WTC11 (cell line): ENCODE results near the gene ARHGAP30. TPM values are rescaled to one million over a fixed set of nuclear protein-coding genes. Genes with fewer than 3 reads are reported as not detected.

Experiments used
- ATAC-seq: fragments of 200-7000 bp; cut with Tn5 transposase; 2 replicates; pipeline ENCODE4 v1.10.0; 2021; ENCODE audit warnings: mild to moderate bottlenecking, moderate library complexity
- CTCF ChIA-PET: fragments of 300-600 bp; sonication (Branson Sonifier 250); formaldehyde crosslinking; loops from one replicate; lab custom pipeline; 2021; ENCODE audit warnings: antibody characterized with exemption; lab: Charles Lee
- POLR2A ChIA-PET: fragments of 350-600 bp; sonication (Branson Sonifier 250); formaldehyde crosslinking; loops from one replicate; lab custom pipeline; 2021; ENCODE audit warnings: antibody characterized with exemption; lab: Charles Lee
- DNase-seq: peaks from one replicate; pipeline ENCODE4 v3.0.0; 2021; ENCODE audit warnings: low spot score
- H3K27ac Mint-ChIP-seq: 2 replicates; pipeline ENCODE4 v1.8.0; 2021; ENCODE audit warnings: mixed read lengths
- H3K27me3 Mint-ChIP-seq: 2 replicates; pipeline ENCODE4 v1.8.0; 2021; ENCODE audit warnings: low read depth, mild to moderate bottlenecking, moderate library complexity, mixed read lengths
- H3K36me3 Mint-ChIP-seq: 2 replicates; pipeline ENCODE4 v1.8.0; 2021; ENCODE audit warnings: mixed read lengths
- H3K4me1 Mint-ChIP-seq: 2 replicates; pipeline ENCODE4 v1.8.0; 2022; ENCODE audit warnings: mixed read lengths
- H3K4me3 Mint-ChIP-seq: 2 replicates; pipeline ENCODE4 v1.8.0; 2021; ENCODE audit warnings: mild to moderate bottlenecking, moderate library complexity, mixed read lengths
- H3K9me3 Mint-ChIP-seq: 2 replicates; pipeline ENCODE4 v1.8.0; 2021; ENCODE audit warnings: mixed read lengths
- ARID4B ChIP-seq: sonication (generic); formaldehyde crosslinking; IDR thresholded peaks from 2 replicates; pipeline ENCODE4 v1.8.0; 2023; ENCODE audit warnings: missing genetic modification reagents, mild to moderate bottlenecking, borderline replicate concordance
- CBFB ChIP-seq: sonication (generic); formaldehyde crosslinking; IDR thresholded peaks from 2 replicates; pipeline ENCODE4 v1.8.1; 2022; ENCODE audit warnings: mild to moderate bottlenecking, low read depth, missing genetic modification reagents
- CDX4 ChIP-seq: fragments of 250-450 bp; sonication (Bioruptor Pico); IDR thresholded peaks from 2 replicates; pipeline ENCODE4 v1.9.0; 2021; ENCODE audit warnings: moderate library complexity, mild to moderate bottlenecking, inconsistent platforms, borderline replicate concordance
- CREB1 ChIP-seq: sonication (generic); formaldehyde crosslinking; IDR thresholded peaks from 2 replicates; pipeline ENCODE4 v1.8.0; 2023; ENCODE audit warnings: mild to moderate bottlenecking, missing genetic modification reagents
- CTCF ChIP-seq: fragments of 200-600 bp; IDR thresholded peaks from 2 replicates; pipeline ENCODE4 v1.8.0; 2022; ENCODE audit warnings: antibody characterized with exemption
- E2F1 ChIP-seq: sonication (generic); formaldehyde crosslinking; IDR thresholded peaks from 2 replicates; pipeline ENCODE4 v1.8.0; 2022; ENCODE audit warnings: mild to moderate bottlenecking, missing genetic modification reagents
- ETV6 ChIP-seq: sonication (generic); formaldehyde crosslinking; IDR thresholded peaks from 2 replicates; pipeline ENCODE4 v1.8.1; 2022; ENCODE audit warnings: mild to moderate bottlenecking, missing genetic modification reagents
- FOXJ3 ChIP-seq: sonication (generic); formaldehyde crosslinking; IDR thresholded peaks from 2 replicates; pipeline ENCODE4 v1.9.0; 2021; ENCODE audit warnings: missing genetic modification reagents, mild to moderate bottlenecking, borderline replicate concordance
- FOXK1 ChIP-seq: sonication (generic); formaldehyde crosslinking; IDR thresholded peaks from 2 replicates; pipeline ENCODE4 v1.8.0; 2022; ENCODE audit warnings: mild to moderate bottlenecking, moderate library complexity, missing genetic modification reagents
- FOXP4 ChIP-seq: sonication (generic); formaldehyde crosslinking; IDR thresholded peaks from 2 replicates; pipeline ENCODE4 v1.8.0; 2022; ENCODE audit warnings: mild to moderate bottlenecking, missing genetic modification reagents
- GTF2I ChIP-seq: fragments of 250-450 bp; sonication (Bioruptor Pico); conservative IDR thresholded peaks from 2 replicates; pipeline ENCODE4 v1.4.0; 2021; ENCODE audit warnings: mild to moderate bottlenecking
- IRF1 ChIP-seq: sonication (generic); formaldehyde crosslinking; IDR thresholded peaks from 2 replicates; pipeline ENCODE4 v1.8.0; 2023; ENCODE audit warnings: missing genetic modification reagents
- NFATC4 ChIP-seq: fragments of 250-450 bp; sonication (Bioruptor Pico); IDR thresholded peaks from 2 replicates; pipeline ENCODE4 v1.9.0; 2021; ENCODE audit warnings: mild to moderate bottlenecking
- NFE2L1 ChIP-seq: sonication (generic); formaldehyde crosslinking; IDR thresholded peaks from 2 replicates; pipeline ENCODE4 v1.8.1; 2023; ENCODE audit warnings: missing genetic modification reagents
- NR2C2 ChIP-seq: sonication (generic); formaldehyde crosslinking; IDR thresholded peaks from 2 replicates; pipeline ENCODE4 v1.8.0; 2022; ENCODE audit warnings: mild to moderate bottlenecking, missing genetic modification reagents
- NR3C1 ChIP-seq: sonication (generic); formaldehyde crosslinking; conservative IDR thresholded peaks from 2 replicates; pipeline ENCODE4 v1.8.1; 2023; ENCODE audit warnings: low read depth, mild to moderate bottlenecking, missing genetic modification reagents
- PRRX2 ChIP-seq: fragments of 250-450 bp; sonication (Bioruptor Pico); IDR thresholded peaks from 2 replicates; pipeline ENCODE4 v1.8.0; 2021; ENCODE audit warnings: mild to moderate bottlenecking
- RORB ChIP-seq: fragments of 250-450 bp; sonication (Bioruptor Pico); IDR thresholded peaks from 2 replicates; pipeline ENCODE4 v1.9.0; 2021; ENCODE audit warnings: mild to moderate bottlenecking
- SMAD3 ChIP-seq: sonication (generic); formaldehyde crosslinking; IDR thresholded peaks from 2 replicates; pipeline ENCODE4 v1.8.0; 2022; ENCODE audit warnings: missing genetic modification reagents, mild to moderate bottlenecking, borderline replicate concordance
- TCF7 ChIP-seq: sonication (generic); formaldehyde crosslinking; IDR thresholded peaks from 2 replicates; pipeline ENCODE4 v1.8.0; 2022; ENCODE audit warnings: mild to moderate bottlenecking, low read depth, missing genetic modification reagents, moderate library complexity
- TEAD4 ChIP-seq: sonication (generic); formaldehyde crosslinking; IDR thresholded peaks from 2 replicates; pipeline ENCODE4 v1.8.0; 2022; ENCODE audit warnings: mild to moderate bottlenecking, missing genetic modification reagents
- TP53 ChIP-seq: sonication (generic); formaldehyde crosslinking; IDR thresholded peaks from 2 replicates; pipeline ENCODE4 v1.8.1; 2023; ENCODE audit warnings: mild to moderate bottlenecking, missing genetic modification reagents
- ZNF121 ChIP-seq: sonication (generic); formaldehyde crosslinking; IDR thresholded peaks from 2 replicates; pipeline ENCODE4 v1.8.0; 2023; ENCODE audit warnings: missing genetic modification reagents
- ZNF138 ChIP-seq: sonication (generic); formaldehyde crosslinking; conservative IDR thresholded peaks from 2 replicates; pipeline ENCODE4 v1.8.1; 2022; ENCODE audit warnings: mild to moderate bottlenecking, moderate library complexity, missing genetic modification reagents
- ZNF396 ChIP-seq: fragments of 250-450 bp; sonication (Bioruptor Pico); IDR thresholded peaks from 2 replicates; pipeline ENCODE4 v1.8.0; 2021; ENCODE audit warnings: mild to moderate bottlenecking, moderate library complexity, borderline replicate concordance
- ZNF416 ChIP-seq: fragments of 250-450 bp; sonication (Bioruptor Pico); IDR thresholded peaks from 2 replicates; pipeline ENCODE4 v1.9.0; 2021; ENCODE audit warnings: mild to moderate bottlenecking, inconsistent platforms
- ZSCAN18 ChIP-seq: fragments of 250-450 bp; sonication (Bioruptor Pico); IDR thresholded peaks from 2 replicates; pipeline ENCODE4 v2.1.2; 2022; ENCODE audit warnings: mild to moderate bottlenecking, moderate library complexity
- total RNA-seq: library from RNA; stranded (reverse); gene quantifications from 3 replicates; pipeline ENCODE4 v1.2.3, GENCODE V29; 2021

The ARHGAP30 gene
- total RNA-seq, 1 experiment from 2014 or later = 0.52 TPM

GRCh38 chr1:161013488-161014230, 56.0 kb downstream of the ARHGAP30 start:
- H3K9me3 Mint-ChIP-seq = no peaks in the 10 kb centered on the region
- TF ChIP-seq FOXP4 (CRISPR knock-in tag) (no peak), RORB (CRISPR knock-in tag) (no peak), CBFB (CRISPR knock-in tag) (no peak), NR3C1 (CRISPR knock-in tag) (no peak), CTCF (no peak), ARID4B (CRISPR knock-in tag) (0 out of 2 replicates have a peak, but pooled peaks have one; percentile 42), CDX4 (no peak), ETV6 (CRISPR knock-in tag) (peak; percentile 92; the same call in 1 of the 2 replicates), SMAD3 (CRISPR knock-in tag) (no peak; the same call in 1 of the 2 replicates), ZNF416 (CRISPR knock-in tag) (no peak), ZSCAN18 (no peak), PRRX2 (no peak), ZNF396 (CRISPR knock-in tag) (no peak), FOXK1 (CRISPR knock-in tag) (peak; percentile 48), FOXJ3 (no peak), IRF1 (no peak), NR2C2 (CRISPR knock-in tag) (no peak), CREB1 (no peak), ZNF138 (CRISPR knock-in tag) (no peak), ZNF121 (CRISPR knock-in tag) (no peak), GTF2I (CRISPR knock-in tag) (no peak), NFATC4 (CRISPR knock-in tag) (no peak), TCF7 (CRISPR knock-in tag) (no peak), TEAD4 (CRISPR knock-in tag) (no peak), NFE2L1 (CRISPR knock-in tag) (0 out of 2 replicates have a peak, but pooled peaks have one; percentile 61), TP53 (CRISPR knock-in tag) (no peak), E2F1 (CRISPR knock-in tag) (no peak)

More at GRCh38 chr1:161013488-161014230, 56.0 kb downstream of the ARHGAP30 start:
- ChIA-PET CTCF (interaction anchor here (0.8 to 1.4 kb wide), 9 partner anchors 16 to 332 kb away, joined by 3 to 11 read pairs (median 3); partner anchors contain the start of genes ITLN1 and TSTD1), POLR2A (interaction anchor here (0.5 to 1.7 kb wide), 7 partner anchors 12 to 138 kb away, joined by 3 to 10 read pairs (median 6); partner anchors contain the start of genes TSTD1 and USF1)
- Mint-ChIP-seq H3K4me3 (peak overlapping the region; percentile 57), H3K27ac (peak overlapping the region; percentile 98), H3K36me3 (peaks cover 13% of the 10 kb centered on the region), H3K4me1 (peaks cover 63% of the 10 kb centered on the region), H3K27me3 (no peaks in the 10 kb centered on the region)
- ATAC-seq = peak; percentile 93
- peak; percentile 79 for DNase-seq
